HepG2 (cell line): Measurements from ENCODE around the gene KCNQ1OT1. TPM values are rescaled to one million over a fixed set of nuclear protein-coding genes. Genes with fewer than 3 reads are reported as not detected.

Experiments used
- ATF1 ChIP-seq: IDR thresholded peaks from 2 replicates; pipeline ENCODE4 v1.6.1; 2016; ENCODE audit warnings: mild to moderate bottlenecking, control low read depth
- CEBPG ChIP-seq: IDR thresholded peaks from 2 replicates; pipeline ENCODE4 v1.6.1; 2016
- GATAD2A ChIP-seq: IDR thresholded peaks from 2 replicates; pipeline ENCODE4 v1.6.1; 2016
- MED13 ChIP-seq: sonication (generic); formaldehyde crosslinking; IDR thresholded peaks from 2 replicates; pipeline ENCODE4 v1.5.0; 2020; ENCODE audit warnings: missing genetic modification reagents
- NCOA5 ChIP-seq: sonication (generic); formaldehyde crosslinking; IDR thresholded peaks from 2 replicates; pipeline ENCODE4 v1.4.0; 2020; ENCODE audit warnings: missing genetic modification reagents
- POLR2G ChIP-seq: fragments of 200-400 bp; formaldehyde crosslinking; IDR thresholded peaks from 2 replicates; pipeline ENCODE4 v1.6.1; 2018; ENCODE audit warnings: mild to moderate bottlenecking, low read depth, low read length, moderate library complexity
- RBM22 ChIP-seq: fragments of 200-400 bp; formaldehyde crosslinking; optimal IDR thresholded peaks from 2 replicates; pipeline ENCODE3; 2017; ENCODE audit warnings: mild to moderate bottlenecking, low read length, moderate library complexity
- REST ChIP-seq, 2 experiments: IDR thresholded peaks; 2 replicates each; pipeline ENCODE4 v1.6.1; 2011 to 2012; ENCODE audit warnings: low read length in 2 of 2, borderline replicate concordance in 1 of 2, low read depth in 1 of 2, mild to moderate bottlenecking in 1 of 2, moderate library complexity in 1 of 2
- TEAD3 ChIP-seq: optimal IDR thresholded peaks from 2 replicates; pipeline ENCODE3; 2016; ENCODE audit warnings: borderline replicate concordance
- TSC22D2 ChIP-seq: sonication (generic); formaldehyde crosslinking; IDR thresholded peaks from 2 replicates; pipeline ENCODE4 v1.5.1; 2020; ENCODE audit warnings: missing genetic modification reagents, mild to moderate bottlenecking, borderline replicate concordance
- ZNF17 ChIP-seq: sonication (generic); formaldehyde crosslinking; IDR thresholded peaks from 2 replicates; pipeline ENCODE4 v1.5.0; 2020; ENCODE audit warnings: mild to moderate bottlenecking, missing genetic modification reagents
- ZNF749 ChIP-seq: sonication (generic); formaldehyde crosslinking; IDR thresholded peaks from 2 replicates; pipeline ENCODE4 v1.8.0; 2022; ENCODE audit warnings: mild to moderate bottlenecking, missing genetic modification reagents, moderate library complexity, borderline replicate concordance
- ZNF761 ChIP-seq: sonication (generic); formaldehyde crosslinking; conservative IDR thresholded peaks from 2 replicates; pipeline ENCODE4 v1.4.0; 2020; ENCODE audit warnings: mild to moderate bottlenecking, missing genetic modification reagents
- ZNF768 ChIP-seq: sonication (generic); formaldehyde crosslinking; IDR thresholded peaks from 2 replicates; pipeline ENCODE4 v1.4.0; 2020; ENCODE audit warnings: missing genetic modification reagents
- ZNF879 ChIP-seq: sonication (generic); formaldehyde crosslinking; IDR thresholded peaks from 2 replicates; pipeline ENCODE4 v1.8.1; 2023; ENCODE audit warnings: missing genetic modification reagents
- polyA plus RNA-seq, 8 experiments: library from polyadenylated mRNA; depleted of rRNA in 3 of 8; stranded (reverse) in 7 of 8; unstranded in 1 of 8; fragments of >200 nt; fragmentation: Illumina TruSeq in 4 of 8; extraction: Trizol in 4 of 8; gene quantifications; 2 replicates each; pipeline versions ENCODE4 v1.2.1 to v1.2.3, GENCODE V29; 2011 to 2016; ENCODE audit warnings: low read depth in 4 of 8, missing spikeins in 1 of 8, mixed read lengths in 1 of 8; ENCODE audit not compliant: insufficient read depth in 1 of 8
- total RNA-seq, 5 experiments: library from RNA; depleted of rRNA; stranded (reverse); fragments of >200 nt; fragmentation: Illumina TruSeq; extraction: Trizol; gene quantifications; 2 replicates each; pipeline ENCODE4 v1.2.3, GENCODE V29; 2016; ENCODE audit warnings: low read depth in 1 of 5
- TF ChIP-seq, protein P1 (sequence below), 2 experiments: fragments of 450-650 bp in 1 of 2; sonication (generic) in 1 of 2; formaldehyde crosslinking; IDR thresholded peaks; 2 replicates each; pipeline versions ENCODE4 v1.5.0 to v1.8.0; 2020 to 2022; ENCODE audit warnings: mild to moderate bottlenecking in 1 of 2, missing genetic modification reagents in 1 of 2
- TF ChIP-seq, protein P2 (sequence below): sonication (generic); formaldehyde crosslinking; IDR thresholded peaks from 2 replicates; pipeline ENCODE4 v1.5.0; 2020; ENCODE audit warnings: missing genetic modification reagents
- TF ChIP-seq, protein P3 (sequence below): sonication (generic); formaldehyde crosslinking; conservative IDR thresholded peaks from 2 replicates; pipeline ENCODE4 v1.4.0; 2020; ENCODE audit warnings: missing genetic modification reagents
- TF ChIP-seq, protein P4 (sequence below), 2 experiments: sonication (generic) in 1 of 2; formaldehyde crosslinking in 1 of 2; IDR thresholded peaks; 2 replicates each; pipeline versions ENCODE4 v1.4.0 to v1.6.1; 2016 to 2020; ENCODE audit warnings: borderline replicate concordance in 1 of 2, low read depth in 1 of 2, mild to moderate bottlenecking in 1 of 2, missing genetic modification reagents in 1 of 2

Gene KCNQ1OT1
- total and polyA plus RNA-seq, 2 of the 13 experiments (the other 11 are each of a cell fraction or from before 2014, with no cell fraction given) = 1.3 to 18.9 TPM

- TF ChIP-seq, protein P1, sequence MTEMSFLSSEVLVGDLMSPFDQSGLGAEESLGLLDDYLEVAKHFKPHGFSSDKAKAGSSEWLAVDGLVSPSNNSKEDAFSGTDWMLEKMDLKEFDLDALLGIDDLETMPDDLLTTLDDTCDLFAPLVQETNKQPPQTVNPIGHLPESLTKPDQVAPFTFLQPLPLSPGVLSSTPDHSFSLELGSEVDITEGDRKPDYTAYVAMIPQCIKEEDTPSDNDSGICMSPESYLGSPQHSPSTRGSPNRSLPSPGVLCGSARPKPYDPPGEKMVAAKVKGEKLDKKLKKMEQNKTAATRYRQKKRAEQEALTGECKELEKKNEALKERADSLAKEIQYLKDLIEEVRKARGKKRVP (CRISPR knock-in tag; IDR thresholded peaks at IDR 0.05) = peak in 1 of 2 experiments; percentile 84; a peak in 2 of 4 replicates
- TF ChIP-seq ZNF761 (CRISPR knock-in tag) (no peak), CEBPG (CRISPR knock-in tag) (peak; percentile 81), ZNF749 (CRISPR knock-in tag) (no peak), RBM22 (peak; percentile 99), ATF1 (CRISPR knock-in tag) (no peak), ZNF17 (CRISPR knock-in tag) (no peak), ZNF879 (CRISPR knock-in tag) (no peak), GATAD2A (CRISPR knock-in tag) (peak; percentile 61), MED13 (CRISPR knock-in tag) (no peak), TEAD3 (CRISPR knock-in tag) (no peak), ZNF768 (no peak), REST (IDR thresholded peaks at IDR 0.05; ENCODE audit: borderline replicate concordance in 1 of 2, low read depth in 1 of 2, low read length in 2 of 2) (no peak), POLR2G (peak; percentile 73), NCOA5 (0 out of 2 replicates have a peak, but pooled peaks have one; percentile 65), TSC22D2 (no peak)
- TF ChIP-seq, protein P2, sequence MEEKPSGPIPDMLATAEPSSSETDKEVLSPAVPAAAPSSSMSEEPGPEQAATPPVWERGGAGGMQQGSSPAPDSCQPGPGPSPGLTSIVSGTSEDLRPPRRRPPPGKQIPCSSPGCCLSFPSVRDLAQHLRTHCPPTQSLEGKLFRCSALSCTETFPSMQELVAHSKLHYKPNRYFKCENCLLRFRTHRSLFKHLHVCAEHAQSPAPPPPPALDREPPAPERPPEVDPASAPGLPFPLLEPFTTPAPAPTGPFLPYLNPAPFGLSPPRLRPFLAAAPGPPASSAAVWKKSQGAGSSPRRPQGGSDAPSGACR (CRISPR knock-in tag) = no peak
- TF ChIP-seq, protein P3, sequence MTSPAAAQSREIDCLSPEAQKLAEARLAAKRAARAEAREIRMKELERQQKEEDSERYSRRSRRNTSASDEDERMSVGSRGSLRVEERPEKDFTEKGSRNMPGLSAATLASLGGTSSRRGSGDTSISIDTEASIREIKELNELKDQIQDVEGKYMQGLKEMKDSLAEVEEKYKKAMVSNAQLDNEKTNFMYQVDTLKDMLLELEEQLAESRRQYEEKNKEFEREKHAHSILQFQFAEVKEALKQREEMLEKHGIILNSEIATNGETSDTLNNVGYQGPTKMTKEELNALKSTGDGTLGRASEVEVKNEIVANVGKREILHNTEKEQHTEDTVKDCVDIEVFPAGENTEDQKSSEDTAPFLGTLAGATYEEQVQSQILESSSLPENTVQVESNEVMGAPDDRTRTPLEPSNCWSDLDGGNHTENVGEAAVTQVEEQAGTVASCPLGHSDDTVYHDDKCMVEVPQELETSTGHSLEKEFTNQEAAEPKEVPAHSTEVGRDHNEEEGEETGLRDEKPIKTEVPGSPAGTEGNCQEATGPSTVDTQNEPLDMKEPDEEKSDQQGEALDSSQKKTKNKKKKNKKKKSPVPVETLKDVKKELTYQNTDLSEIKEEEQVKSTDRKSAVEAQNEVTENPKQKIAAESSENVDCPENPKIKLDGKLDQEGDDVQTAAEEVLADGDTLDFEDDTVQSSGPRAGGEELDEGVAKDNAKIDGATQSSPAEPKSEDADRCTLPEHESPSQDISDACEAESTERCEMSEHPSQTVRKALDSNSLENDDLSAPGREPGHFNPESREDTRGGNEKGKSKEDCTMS (CRISPR knock-in tag) = no peak
- TF ChIP-seq, protein P4, sequence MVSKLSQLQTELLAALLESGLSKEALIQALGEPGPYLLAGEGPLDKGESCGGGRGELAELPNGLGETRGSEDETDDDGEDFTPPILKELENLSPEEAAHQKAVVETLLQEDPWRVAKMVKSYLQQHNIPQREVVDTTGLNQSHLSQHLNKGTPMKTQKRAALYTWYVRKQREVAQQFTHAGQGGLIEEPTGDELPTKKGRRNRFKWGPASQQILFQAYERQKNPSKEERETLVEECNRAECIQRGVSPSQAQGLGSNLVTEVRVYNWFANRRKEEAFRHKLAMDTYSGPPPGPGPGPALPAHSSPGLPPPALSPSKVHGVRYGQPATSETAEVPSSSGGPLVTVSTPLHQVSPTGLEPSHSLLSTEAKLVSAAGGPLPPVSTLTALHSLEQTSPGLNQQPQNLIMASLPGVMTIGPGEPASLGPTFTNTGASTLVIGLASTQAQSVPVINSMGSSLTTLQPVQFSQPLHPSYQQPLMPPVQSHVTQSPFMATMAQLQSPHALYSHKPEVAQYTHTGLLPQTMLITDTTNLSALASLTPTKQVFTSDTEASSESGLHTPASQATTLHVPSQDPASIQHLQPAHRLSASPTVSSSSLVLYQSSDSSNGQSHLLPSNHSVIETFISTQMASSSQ (IDR thresholded peaks at IDR 0.05; ENCODE audit: low read depth) = no peak
- TF ChIP-seq, protein P4 (CRISPR knock-in tag; IDR thresholded peaks at IDR 0.05; ENCODE audit: borderline replicate concordance) = no peak
Measured at GRCh38 chr11:2667940-2668339, 31.9 kb downstream of the KCNQ1OT1 start (continued).
